Stimulated activated CD8-positive, alpha-beta memory T cell treated with anti-CD3 and anti-CD28 coated beads, Interleukin-2, amount 100 ng/mL, for 1 hour (primary cell): ENCODE measurements around the gene ZBTB4.

Experiments
- DNase-seq, 2 donors: peaks; one replicate each; pipeline ENCODE4 v3.0.0-alpha.2; 2020; ENCODE audit warnings: low read depth in 2 of 2

Gene ZBTB4

DNA sequence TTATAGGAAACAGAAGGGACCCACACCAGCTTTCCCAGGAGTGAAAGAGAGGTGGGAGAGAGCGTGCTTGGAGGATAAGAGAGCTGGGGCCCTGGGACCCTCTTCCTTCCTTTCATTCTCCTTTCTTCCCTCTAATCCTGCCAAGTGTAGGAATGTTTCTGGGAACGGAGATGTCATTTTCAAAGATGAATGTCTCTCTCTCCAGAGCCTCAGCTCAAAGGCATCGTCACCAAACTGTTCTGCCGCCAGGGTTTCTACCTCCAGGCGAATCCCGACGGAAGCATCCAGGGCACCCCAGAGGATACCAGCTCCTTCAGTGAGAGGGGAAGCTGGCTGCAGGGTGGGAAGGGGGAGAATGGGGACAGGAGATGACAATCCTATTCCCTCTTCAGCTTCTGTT, 38.2 kb downstream of the ZBTB4 start:
- DNase-seq = no peak

DNA sequence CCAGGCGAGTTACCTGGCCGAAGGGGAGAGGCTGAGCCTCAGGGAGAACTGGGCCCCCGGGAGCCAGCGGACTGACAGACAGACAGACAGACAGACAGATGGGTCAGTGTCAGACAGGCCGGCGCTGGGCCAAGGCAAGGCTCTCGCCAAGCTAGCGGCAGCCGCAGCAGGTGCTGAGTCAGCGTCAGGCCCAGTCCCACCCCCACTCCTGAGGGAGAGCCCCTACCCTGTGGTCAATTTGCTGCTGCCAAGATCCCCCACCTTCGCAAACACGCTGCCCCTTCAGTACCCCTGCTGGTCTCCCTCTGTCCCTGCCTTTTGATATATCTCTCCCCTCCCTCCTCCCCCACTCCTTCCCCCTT, 38.6 kb downstream of the ZBTB4 start:
- DNase-seq = no peak

DNA sequence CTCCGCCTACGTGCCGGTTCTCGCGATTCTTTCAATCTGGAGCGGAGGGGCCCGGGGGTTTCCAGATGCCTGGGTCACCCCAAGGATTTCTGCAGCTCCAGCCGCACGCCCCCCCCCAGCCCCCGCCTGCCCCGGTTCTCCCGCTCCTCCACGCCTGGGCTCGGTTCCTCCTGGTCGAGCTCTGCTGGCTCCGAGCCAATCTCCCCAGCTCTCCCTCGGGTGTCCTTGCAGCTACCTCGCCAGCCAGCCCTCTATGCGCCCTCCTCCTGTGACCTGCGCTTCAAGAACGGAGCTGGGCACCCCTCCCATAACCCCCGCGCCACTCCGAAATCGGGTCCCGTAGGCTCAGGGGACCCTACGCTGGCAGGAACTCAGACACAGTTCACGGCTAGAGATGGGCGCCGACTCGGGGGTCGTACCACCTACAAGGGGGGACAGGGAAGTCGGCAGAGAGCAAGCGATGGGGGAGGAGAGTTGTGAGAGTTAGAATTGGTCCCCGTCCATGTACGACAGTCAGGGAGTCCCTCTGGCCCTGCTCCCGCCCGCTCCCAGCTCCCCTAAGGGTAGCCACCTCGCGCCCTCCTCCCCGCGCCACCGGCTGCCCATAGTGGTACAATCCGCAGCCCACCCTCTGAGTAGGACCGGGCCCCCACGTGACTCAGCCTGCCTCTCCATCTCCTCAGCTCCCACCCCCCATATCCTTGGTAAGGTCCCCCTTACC, 39.2 kb downstream of the ZBTB4 start:
- DNase-seq = no peak

DNA sequence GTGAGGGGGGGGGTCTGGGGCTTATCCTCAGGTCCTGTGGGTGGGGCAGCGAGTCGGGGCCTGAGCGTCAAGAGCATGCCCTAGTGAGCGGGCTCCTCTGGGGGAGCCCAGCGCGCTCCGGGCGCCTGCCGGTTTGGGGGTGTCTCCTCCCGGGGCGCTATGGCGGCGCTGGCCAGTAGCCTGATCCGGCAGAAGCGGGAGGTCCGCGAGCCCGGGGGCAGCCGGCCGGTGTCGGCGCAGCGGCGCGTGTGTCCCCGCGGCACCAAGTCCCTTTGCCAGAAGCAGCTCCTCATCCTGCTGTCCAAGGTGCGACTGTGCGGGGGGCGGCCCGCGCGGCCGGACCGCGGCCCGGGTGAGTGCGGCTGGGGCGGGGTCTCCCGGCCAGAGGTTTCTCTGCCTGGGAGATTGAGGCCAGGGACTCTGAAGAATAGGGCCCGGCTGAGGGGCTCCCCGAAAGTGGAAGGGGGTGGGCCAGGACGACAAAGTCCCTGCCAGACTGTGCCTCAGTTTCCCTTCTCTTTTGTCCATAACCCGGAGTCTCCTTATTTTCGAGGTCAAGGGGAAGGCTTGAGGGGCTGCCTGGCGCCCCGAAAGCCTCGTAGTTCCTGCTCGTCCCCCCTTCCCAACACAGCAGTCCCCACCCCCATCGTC, 39.8 kb downstream of the ZBTB4 start, which contains the start of gene FGF11:
FGF11 (plus strand) TSS at position 51 of the 651 bp plus-strand sequence; CDS start at position 160, 109 bp downstream.
- DNase-seq = no peak

DNA sequence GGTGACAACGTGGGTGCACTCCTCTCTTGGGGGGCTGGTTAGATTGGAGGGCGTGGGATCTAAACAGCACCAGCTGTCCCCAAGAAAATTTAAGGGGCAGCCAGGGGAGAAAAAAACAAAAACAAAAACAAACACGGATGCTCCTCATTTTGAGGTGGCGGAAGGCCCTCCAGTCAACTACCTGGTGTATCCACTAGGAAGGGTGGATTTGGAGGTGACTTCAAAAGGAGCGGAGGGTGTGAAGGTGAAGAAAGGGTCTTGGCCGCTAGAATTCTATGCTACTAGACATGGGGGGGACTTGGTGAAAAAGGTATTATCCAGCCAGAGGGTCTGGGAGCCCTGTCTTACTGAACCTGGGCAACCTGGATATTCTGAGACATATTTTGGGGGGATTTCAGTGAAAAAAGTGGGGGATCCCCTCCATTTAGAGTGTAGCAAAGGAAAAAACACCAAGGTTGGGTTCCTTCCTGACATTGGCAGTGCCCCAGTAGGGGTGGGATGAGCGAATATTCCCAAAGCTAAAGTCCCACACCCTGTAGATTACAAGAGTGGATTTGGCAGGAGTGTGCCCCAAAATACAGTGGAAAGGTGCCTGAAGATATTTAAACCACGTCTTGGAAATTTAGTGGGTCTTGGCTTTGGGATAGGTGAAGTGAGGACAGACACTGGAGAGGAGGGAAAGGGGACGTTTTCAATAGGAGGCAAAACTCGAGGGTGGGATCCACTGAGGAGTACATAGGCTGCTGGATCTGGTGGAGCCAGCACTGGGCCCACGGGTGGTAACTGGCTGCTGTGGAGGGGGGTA, 40.6 kb downstream of the ZBTB4 start:
- DNase-seq = no peak

DNA sequence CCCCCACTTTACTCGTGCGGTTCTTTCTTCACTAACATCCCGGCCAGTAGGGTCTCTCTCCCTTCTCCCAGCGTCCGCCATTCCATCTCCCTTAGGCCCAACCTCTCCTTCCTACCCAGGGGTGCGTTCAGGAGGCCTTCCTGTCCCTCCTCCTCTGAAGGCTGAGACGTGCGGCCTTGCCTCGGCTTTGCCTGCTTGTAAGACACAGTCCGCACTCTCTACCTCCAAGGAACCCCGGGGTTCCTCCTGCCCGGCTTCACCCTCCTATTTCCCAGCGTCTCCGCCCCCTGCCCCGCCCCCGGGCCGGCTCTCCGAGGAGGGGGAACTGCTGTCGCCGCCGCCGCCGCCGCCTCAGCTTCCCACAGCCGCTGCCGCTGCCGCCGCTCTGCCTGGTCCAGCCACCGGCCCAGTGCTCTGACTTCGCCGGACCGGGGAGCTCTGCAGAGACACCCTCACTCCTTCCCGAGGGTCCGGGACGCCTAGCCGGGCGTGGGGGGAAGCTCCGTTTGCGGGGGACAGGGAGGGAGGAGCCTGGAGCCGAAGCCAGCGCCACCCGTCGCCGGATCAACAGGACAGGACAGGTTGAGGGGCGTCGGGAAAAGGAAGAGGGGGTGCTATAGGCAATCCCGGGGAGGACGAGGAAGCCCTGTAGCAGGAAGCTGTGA, 41.3 kb downstream of the ZBTB4 start:
- DNase-seq = peak in 1 of 2 donors; percentile 24

DNA sequence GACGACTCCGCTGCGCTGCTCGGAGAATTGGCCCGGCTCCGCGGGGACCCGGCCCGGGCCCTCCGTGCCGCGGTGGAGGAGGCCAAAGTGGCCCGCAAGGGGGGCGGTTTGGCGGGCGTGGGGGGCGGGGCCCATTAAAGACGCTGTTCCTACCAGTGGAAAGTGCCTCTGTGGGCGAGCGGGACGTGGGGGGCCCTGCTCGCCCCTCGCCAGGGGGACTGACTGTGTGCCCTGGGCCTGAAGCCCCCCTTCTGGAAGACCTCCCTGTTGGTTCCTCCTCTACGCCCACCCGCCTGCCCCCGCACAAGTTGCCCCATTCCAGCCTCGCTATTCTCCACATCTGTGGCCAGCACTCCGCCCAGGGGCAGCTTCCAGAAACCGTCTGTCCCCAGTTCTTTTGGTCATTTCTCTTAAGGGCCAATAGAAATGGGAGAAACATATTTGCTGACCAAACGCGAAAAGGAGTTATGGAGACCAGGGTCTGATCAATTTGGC, 42.0 kb downstream of the ZBTB4 start:
- DNase-seq = no peak

DNA sequence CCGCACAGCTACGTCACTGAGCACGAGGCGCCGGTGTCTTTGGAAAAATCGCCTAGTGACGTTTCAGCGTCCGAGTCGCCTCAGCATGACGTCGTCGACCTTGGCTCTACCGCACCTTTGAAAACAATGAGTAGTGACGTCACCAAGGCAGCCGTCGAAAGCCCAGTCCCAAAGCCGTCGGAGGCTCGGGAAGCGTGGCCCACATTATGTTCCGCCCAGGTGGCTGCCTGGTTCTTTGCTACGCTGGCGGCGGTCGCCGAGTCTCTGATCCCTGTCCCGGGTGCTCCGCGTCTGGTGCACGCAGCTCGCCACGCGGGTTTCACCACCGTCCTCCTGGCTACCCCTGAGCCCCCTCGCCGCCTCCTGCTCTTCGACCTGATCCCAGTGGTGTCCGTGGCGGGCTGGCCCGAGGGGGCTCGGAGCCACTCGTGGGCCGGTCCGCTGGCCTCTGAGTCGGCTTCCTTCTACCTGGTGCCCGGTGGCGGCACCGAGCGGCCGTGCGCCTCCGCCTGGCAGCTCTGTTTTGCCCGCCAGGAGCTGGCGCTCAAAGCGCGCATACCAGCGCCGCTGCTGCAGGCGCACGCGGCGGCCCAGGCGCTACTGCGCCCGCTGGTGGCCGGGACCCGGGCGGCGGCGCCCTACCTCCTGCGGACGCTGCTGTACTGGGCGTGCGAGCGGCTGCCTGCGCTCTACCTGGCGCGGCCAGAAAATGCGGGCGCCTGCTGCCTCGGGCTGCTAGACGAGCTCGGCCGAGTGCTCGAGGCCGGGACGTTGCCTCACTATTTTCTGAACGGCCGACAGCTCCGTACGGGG, 42.7 kb downstream of the ZBTB4 start:
- DNase-seq = peak; percentile 58 to 68

DNA sequence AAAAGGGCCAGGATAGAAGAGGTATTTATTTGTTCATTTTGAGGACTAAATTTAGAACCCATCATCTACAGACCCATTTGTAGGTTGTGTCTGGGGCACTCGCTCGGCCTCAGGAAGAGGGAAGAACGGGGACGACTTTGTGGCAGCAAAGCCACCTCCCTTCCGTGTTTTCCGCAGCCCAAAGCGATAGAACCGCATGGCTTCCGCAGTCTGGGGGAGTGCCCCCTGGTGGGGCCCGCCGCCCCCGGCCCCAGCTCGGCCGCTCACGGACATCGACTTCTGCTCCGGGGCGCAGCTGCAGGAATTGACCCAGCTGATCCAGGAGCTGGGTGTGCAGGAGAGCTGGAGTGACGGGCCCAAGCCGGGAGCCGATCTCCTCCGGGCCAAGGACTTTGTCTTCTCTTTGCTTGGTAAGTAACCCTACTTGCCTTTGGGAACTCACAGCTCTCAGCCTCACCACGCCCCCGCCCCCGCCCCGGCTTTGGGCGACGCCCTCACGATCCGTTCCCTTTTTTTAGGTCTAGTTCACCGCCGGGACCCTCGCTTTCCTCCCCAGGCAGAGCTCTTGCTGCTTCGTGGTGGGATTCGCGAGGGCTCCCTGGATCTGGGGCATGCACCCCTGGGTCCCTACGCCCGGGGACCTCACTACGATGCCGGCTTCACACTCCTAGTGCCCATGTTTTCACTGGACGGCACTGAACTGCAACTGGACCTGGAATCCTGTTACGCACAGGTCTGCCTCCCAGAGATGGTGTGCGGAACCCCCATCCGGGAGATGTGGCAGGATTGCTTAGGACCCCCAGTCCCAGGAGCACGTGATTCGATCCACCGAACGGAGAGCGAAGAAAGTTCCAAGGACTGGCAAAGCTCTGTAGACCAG, 43.5 kb downstream of the ZBTB4 start:
- peak in 1 of 2 donors; percentile 26 for DNase-seq

DNA sequence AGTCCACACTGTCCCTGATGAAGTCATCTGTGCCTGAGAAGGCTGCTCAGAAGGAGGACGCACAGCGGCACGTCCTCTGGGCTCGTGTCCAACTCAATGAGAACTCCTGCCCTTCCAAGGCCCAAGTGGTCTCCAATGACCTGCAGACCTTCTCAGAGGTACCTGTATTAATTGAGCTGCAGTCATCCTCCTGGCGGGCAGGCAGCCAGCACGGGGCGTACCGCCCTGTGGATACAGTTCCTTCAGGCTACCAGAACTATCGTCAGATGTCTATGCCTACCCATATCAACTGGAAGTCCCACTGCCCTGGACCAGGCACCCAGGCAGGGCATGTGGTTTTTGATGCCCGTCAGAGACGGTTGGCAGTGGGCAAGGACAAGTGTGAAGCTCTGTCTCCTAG, 47.1 kb downstream of the ZBTB4 start:
- no peak for DNase-seq

DNA sequence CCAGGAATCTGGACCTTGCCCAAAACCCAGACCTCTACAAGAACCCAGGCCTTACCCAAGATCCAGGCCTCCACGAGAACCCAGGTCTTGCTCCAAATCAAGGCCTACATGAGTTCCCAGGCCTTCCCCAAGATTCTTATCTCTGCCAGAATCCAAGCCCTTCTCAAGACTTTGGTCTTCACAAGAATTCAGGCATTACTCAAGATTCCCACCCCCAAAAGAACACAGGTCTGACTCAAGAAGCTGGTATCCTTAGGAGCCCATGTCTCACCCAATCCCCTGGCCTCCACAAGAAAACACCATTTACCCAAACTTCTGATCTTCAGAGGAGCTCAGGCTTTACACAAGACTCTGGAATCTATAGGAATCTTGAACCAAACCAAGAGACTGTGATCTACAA, 48.2 kb downstream of the ZBTB4 start:
- DNase-seq = no peak

DNA sequence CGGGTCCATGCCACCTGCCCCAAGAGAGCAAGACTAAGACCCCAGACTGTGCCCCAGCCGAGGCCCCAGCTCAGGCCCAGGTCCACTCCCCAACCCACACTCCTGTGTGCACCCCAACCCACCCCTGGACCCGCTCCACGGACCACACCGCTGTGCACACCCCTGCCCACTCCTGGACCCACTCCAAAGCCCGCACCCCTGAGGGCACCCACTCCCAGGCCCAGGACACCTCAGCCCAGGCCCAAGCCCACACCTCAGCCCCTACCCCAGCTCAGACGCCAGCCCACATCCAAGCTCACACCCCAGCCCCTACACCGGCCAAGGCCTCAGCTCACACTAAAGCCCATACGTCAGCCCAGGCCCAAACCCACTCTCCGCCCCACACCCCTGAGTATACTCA, 49.7 kb downstream of the ZBTB4 start:
- no peak for DNase-seq

DNA sequence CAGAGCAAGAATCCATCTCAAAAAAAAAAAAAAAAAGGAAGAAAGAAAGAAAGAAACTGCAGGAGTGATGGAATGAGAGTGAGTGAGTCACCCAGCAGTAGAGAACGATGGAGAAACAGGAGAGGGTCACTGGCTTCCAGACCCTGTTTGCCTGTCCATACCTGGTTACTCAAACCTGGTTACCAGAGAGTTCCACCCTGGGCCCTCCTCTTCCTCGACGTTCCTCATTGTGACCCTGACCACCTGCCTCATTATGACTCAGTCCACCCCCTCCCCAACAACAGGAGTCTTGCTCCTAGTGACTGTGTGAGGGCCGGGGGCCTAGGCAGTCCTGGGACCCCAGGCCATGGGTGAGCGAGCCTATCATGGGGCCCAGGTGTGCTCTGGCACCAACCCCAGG, 50.9 kb downstream of the ZBTB4 start, which contains the start of gene SPEM3:
SPEM3 (plus strand) TSS at position 301 of the 400 bp plus-strand sequence; CDS start at position 347, 46 bp downstream.
- DNase-seq = no peak

DNA sequence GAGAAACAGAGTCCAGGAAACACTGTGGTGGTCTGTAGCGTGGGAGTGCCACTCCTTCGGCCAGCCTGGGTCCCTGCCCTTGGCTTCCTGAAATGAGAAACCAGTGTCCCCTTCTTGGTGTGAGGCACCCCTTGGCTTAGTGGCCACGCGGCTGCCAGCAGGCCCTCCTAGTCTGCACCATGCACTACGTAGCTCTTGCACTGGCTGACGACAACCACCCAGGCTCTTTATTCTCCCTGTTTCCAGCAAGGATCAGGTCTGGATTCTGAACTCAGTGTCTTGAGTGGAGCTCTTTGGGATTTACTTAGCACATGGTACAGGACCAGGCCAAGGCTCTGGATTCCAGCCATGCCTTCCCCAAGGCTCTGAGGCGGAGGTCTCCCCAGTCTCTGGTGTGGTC, 51.9 kb downstream of the ZBTB4 start:
- no peak for DNase-seq

DNA sequence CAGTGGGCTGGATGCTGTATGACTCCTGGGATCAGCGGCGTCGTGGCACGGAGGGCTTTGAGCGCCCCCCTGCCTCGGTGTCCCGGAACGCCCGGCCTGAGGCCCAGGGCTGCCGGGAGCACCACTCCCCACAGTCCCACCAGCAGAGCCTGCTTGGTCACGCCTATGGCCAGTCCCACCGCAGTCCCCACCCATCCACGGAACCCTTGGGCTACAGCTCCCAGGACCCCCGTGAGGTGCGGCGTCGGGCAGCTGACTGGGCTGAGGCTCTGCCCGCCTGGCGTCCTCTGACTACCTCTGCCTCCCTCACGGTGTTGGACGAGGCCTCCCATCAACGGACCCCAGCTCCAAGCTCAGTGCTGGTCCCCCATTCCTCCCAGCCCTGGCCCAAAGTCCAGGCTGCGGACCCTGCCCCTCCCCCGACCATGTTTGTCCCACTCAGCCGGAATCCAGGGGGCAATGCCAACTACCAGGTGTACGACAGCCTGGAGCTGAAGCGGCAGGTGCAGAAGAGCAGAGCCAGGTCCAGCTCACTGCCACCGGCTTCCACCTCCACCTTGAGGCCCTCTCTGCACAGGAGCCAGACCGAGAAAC, 52.4 kb downstream of the ZBTB4 start:
- DNase-seq = no peak

DNA sequence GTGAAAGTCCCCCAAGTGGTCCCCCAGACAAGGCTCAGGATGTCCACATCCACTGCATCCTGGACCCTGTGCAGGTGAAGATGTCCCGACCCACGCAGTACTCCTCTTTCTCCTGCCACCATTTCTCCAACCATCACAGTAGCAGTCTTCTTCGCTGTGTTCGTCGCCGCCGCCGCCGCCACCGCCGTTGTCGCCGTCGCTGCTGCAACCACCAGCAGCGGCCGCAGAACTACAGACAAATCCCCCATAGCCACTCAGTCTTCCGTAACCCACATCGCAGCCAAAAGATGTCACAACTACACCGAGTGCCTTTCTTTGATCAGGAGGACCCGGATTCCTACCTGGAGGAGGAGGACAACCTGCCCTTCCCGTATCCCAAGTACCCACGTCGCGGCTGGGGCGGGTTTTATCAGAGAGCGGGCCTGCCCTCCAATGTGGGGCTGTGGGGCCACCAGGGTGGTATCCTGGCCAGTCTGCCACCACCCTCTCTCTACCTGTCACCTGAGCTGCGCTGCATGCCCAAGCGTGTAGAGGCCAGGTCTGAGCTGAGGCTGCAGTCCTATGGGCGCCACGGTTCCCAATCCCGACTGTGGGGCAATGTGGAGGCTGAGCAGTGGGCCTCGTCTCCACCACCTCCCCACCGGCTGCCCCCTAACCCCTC, 53.1 kb downstream of the ZBTB4 start:
- no peak for DNase-seq

DNA sequence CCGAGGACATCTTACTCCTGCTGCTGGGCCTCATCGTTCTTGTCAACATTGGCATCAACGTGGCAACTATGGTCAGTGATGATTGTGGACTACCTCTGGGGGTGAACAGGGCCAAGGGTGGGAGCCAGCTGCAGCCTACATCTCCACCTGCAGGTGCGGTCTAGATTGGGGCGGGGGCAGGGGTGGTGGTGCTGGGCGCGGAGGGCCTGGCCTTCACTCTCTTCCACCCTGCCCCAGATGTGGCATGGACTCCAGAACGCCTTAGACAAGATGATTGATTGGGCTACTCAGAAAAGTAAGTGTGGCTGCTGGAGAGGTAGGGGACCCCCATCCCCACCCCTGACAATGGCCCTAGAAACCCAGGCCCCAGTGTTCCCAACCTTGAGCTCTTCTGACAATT, 53.7 kb downstream of the ZBTB4 start:
- DNase-seq = no peak

DNA sequence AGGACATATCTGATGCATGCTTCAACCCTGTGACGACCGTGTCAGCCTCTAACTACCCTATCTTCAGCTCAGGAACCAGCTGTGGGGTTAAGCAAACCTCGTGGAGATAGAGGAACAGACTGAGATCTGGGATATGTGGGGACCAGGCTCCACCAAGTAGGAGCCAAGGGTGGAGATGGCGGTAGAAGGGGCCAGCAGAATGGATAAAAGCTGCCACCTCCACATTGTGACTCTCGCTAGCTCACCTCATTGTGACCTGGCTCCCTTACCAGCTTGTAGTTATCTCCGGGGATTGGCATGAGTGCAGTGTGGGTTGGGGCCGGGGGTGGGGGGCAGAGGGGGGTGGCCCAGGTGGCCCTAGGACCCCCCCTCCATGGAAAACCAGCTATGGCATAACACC, 54.1 kb downstream of the ZBTB4 start, which contains the start of gene SPEM2:
SPEM2 (plus strand) TSS at position 301 of the 400 bp plus-strand sequence; CDS start at position 374, 73 bp downstream.
- no peak for DNase-seq

DNA sequence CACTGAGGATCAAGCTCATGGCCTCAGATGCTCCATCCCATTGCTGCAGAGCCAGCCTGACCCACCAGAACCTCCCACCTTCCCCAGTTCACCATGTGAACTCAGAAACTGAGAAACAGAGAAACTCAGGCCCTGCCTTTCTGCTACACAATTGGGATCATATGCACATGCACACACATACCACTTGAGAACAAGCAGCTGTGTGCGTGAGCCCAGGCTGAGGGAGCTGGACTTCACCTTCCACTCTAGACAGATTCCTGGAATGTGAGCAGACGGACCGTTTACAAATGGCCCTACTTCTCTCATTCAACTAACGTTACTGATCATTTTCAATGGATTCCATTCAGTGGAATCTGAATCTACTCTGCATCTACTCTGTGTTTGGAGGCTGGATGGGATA, 55.8 kb downstream of the ZBTB4 start:
- no peak for DNase-seq
